Esophagus squamous epithelium (tissue), 4 donors: ENCODE data around the gene OGFR.

Experiments
- CTCF ChIP-seq, 6 experiments: fragments of 450-650 bp in 4 of 6; fragments of 200-600 bp in 2 of 6; sonication (generic) in 2 of 6; IDR thresholded peaks; one replicate each; pipeline ENCODE4 v1.5.1; 2016 to 2019; ENCODE audit warnings: antibody characterized with exemption in 6 of 6, mild to moderate bottlenecking in 4 of 6, moderate library complexity in 4 of 6
- POLR2A ChIP-seq, 4 donors: fragments of 450-650 bp; IDR thresholded peaks; one replicate each; pipeline ENCODE4 v1.6.1; 2017; ENCODE audit warnings: antibody characterized with exemption in 4 of 4, mild to moderate bottlenecking in 4 of 4, moderate library complexity in 3 of 4

GRCh38 chr20:62784497-62784896 is 20.1 kb upstream of the OGFR start:
- TF ChIP-seq POLR2A (IDR thresholded peaks at IDR 0.05): no peak
- TF ChIP-seq CTCF (IDR thresholded peaks at IDR 0.05): no peak
